Sigmoid colon (tissue), 7 donors: Measurements from ENCODE around the gene VOPP1. TPM values are rescaled to one million over a fixed set of nuclear protein-coding genes. Genes with fewer than 3 reads are reported as not detected.

Experiments
- DNase-seq: peaks from one replicate; pipeline ENCODE4 v3.0.0-alpha.2; 2019
- H3K27ac ChIP-seq, 4 donors: fragments of 200-600 bp; sonication (generic); one replicate each; pipeline ENCODE4 v1.5.1; 2016 to 2019; ENCODE audit warnings: mild to moderate bottlenecking in 1 of 4
- H3K27me3 ChIP-seq, 3 donors: fragments of 200-600 bp; sonication (generic); one replicate each; pipeline ENCODE4 v1.5.1; 2019; ENCODE audit warnings: mild to moderate bottlenecking in 1 of 3
- H3K36me3 ChIP-seq, 4 donors: fragments of 200-600 bp; sonication (generic); one replicate each; pipeline ENCODE4 v1.5.1; 2016 to 2019
- H3K4me1 ChIP-seq, 4 donors: fragments of 200-600 bp; sonication (generic); one replicate each; pipeline ENCODE4 v1.5.1; 2017 to 2019
- H3K4me3 ChIP-seq, 4 donors: fragments of 200-600 bp; sonication (generic); one replicate each; pipeline ENCODE4 v1.5.1; 2017 to 2019; ENCODE audit warnings: mild to moderate bottlenecking in 2 of 4, moderate library complexity in 1 of 4
- H3K9me3 ChIP-seq, 4 donors: fragments of 200-600 bp in 3 of 4; sonication (generic) in 3 of 4; one replicate each; pipeline versions ENCODE4 v1.5.1 to v1.6.1; 2013 to 2019
- CTCF ChIP-seq, 4 experiments: fragments of 450-650 bp in 3 of 4; fragments of 200-600 bp in 1 of 4; IDR thresholded peaks; one replicate each; pipeline ENCODE4 v1.5.1; 2016 to 2019; ENCODE audit warnings: antibody characterized with exemption in 4 of 4, mild to moderate bottlenecking in 3 of 4, moderate library complexity in 2 of 4
- EP300 ChIP-seq, 4 donors: sonication (generic); formaldehyde crosslinking; IDR thresholded peaks; one replicate each; pipeline ENCODE4 v1.6.1; 2017; ENCODE audit warnings: antibody characterized with exemption in 4 of 4
- POLR2A ChIP-seq, 2 donors: fragments of 450-650 bp; IDR thresholded peaks; one replicate each; pipeline ENCODE4 v1.6.1; 2016; ENCODE audit warnings: antibody characterized with exemption in 2 of 2, mild to moderate bottlenecking in 2 of 2, moderate library complexity in 2 of 2
- POLR2AphosphoS5 ChIP-seq, 4 donors: sonication (generic); formaldehyde crosslinking; IDR thresholded peaks; one replicate each; pipeline ENCODE4 v1.6.1; 2017; ENCODE audit warnings: antibody characterized with exemption in 4 of 4
- WGBS, 2 donors: extraction: QIAGEN DNeasy Blood & Tissue Kit; methylation state at CpG; one replicate each; pipeline ENCODE4 v1.1.7; 2013; 5-methylcytosine and 5-hydroxymethylcytosine counted together
- intact Hi-C: fragments of 100-400 bp; cut with DNase I; formaldehyde crosslinking; loops from one replicate; pipeline ENCODE4 v1.15.1; 2023
- polyA plus RNA-seq, 3 donors: library from polyadenylated mRNA; stranded (reverse); fragments of 200-250 nt; gene quantifications; one replicate each; pipeline ENCODE4 v1.2.3, GENCODE V29; 2013
- total RNA-seq, 4 donors: library from RNA; depleted of rRNA; stranded (reverse); fragments of >200 nt; gene quantifications; one replicate each; pipeline ENCODE4 v1.1.0, GENCODE V29; 2016
- donor health status: healthy with polysubstance abuse.
- donor health status: Bipolar disorder and iron deficiency.
- donor health status: healthy.

VOPP1 gene
- total and polyA plus RNA-seq, 7 donors = 22.2 to 59.5 (median 26.4) TPM

GRCh38 chr7:55467047-55467593 lies 105.2 kb downstream of the VOPP1 start:
- intact Hi-C loops = no loop called here
- no peak for DNase-seq
- no peaks in the 10 kb centered on the region for H3K27me3 ChIP-seq
- H3K9me3 ChIP-seq = no peaks in the 10 kb centered on the region
- no peak overlapping the region for H3K4me3 ChIP-seq
- WGBS, 2 donors = 96 to 98% methylated on average over 7 of the region's 7 CpGs
- H3K27ac ChIP-seq = no peak overlapping the region
- TF ChIP-seq POLR2AphosphoS5 (IDR thresholded peaks at IDR 0.05) = no peak
- no peak for TF ChIP-seq POLR2A (IDR thresholded peaks at IDR 0.05)
- H3K4me1 ChIP-seq = peaks cover 0 to 10% (median 0%) of the 10 kb centered on the region in 4 donors
- H3K36me3 ChIP-seq = peaks cover 0 to 28% (median 7%) of the 10 kb centered on the region in 4 donors

GRCh38 chr7:55465691-55466090 lies 106.6 kb downstream of the VOPP1 start:
- no peak for DNase-seq
- intact Hi-C loops = no loop called here
- Histone ChIP-seq H3K9me3 (no peaks in the 10 kb centered on the region), H3K4me1 (peaks cover 0 to 10% (median 0%) of the 10 kb centered on the region in 4 donors), H3K27ac (peak overlapping the region in 1 of 4 donors; percentile 7), H3K36me3 (peaks cover 0 to 28% (median 7%) of the 10 kb centered on the region in 4 donors), H3K4me3 (no peak overlapping the region), H3K27me3 (no peaks in the 10 kb centered on the region)
- no peak for TF ChIP-seq POLR2AphosphoS5 (IDR thresholded peaks at IDR 0.05)
- no peak for TF ChIP-seq EP300 (IDR thresholded peaks at IDR 0.05)
- TF ChIP-seq POLR2A (IDR thresholded peaks at IDR 0.05) = no peak
- no peak for TF ChIP-seq CTCF (IDR thresholded peaks at IDR 0.05)
- 92 to 96% methylated on average over 2 of the region's 2 CpGs for WGBS, 2 donors

GRCh38 chr7:55464422-55464821 lies 107.9 kb downstream of the VOPP1 start:
- no peak for DNase-seq
- WGBS, 2 donors = 95 to 97% methylated on average over 2 of the region's 2 CpGs
- Histone ChIP-seq H3K9me3 (no peaks in the 10 kb centered on the region), H3K4me3 (no peak overlapping the region), H3K36me3 (peaks cover 0 to 23% (median 7%) of the 10 kb centered on the region in 4 donors), H3K4me1 (peaks cover 0 to 10% (median 0%) of the 10 kb centered on the region in 4 donors), H3K27ac (no peak overlapping the region), H3K27me3 (no peaks in the 10 kb centered on the region)
- intact Hi-C loops = no loop called here
- TF ChIP-seq POLR2A (IDR thresholded peaks at IDR 0.05) (no peak), CTCF (IDR thresholded peaks at IDR 0.05) (no peak), EP300 (IDR thresholded peaks at IDR 0.05) (no peak), POLR2AphosphoS5 (IDR thresholded peaks at IDR 0.05) (no peak)

GRCh38 chr7:55463686-55464262 lies 108.5 kb downstream of the VOPP1 start:
- no peak for TF ChIP-seq POLR2AphosphoS5 (IDR thresholded peaks at IDR 0.05)
- TF ChIP-seq POLR2A (IDR thresholded peaks at IDR 0.05) = no peak
- no peak for TF ChIP-seq EP300 (IDR thresholded peaks at IDR 0.05)
- no peak for TF ChIP-seq CTCF (IDR thresholded peaks at IDR 0.05)
- intact Hi-C loops = no loop called here
- 98 to 99% methylated on average over 4 of the region's 4 CpGs for WGBS, 2 donors

GRCh38 chr7:55458351-55458750 lies 114.0 kb downstream of the VOPP1 start:
- Histone ChIP-seq H3K27me3 (no peaks in the 10 kb centered on the region), H3K9me3 (peaks cover 0 to 3% (median 0%) of the 10 kb centered on the region in 4 donors), H3K4me1 (no peaks in the 10 kb centered on the region), H3K36me3 (no peaks in the 10 kb centered on the region), H3K4me3 (no peak overlapping the region), H3K27ac (no peak overlapping the region)
- intact Hi-C loops = no loop called here
- 90 to 92% methylated on average over 1 of the region's 1 CpG for WGBS, 2 donors
- TF ChIP-seq POLR2A (IDR thresholded peaks at IDR 0.05) (no peak), EP300 (IDR thresholded peaks at IDR 0.05) (no peak), POLR2AphosphoS5 (IDR thresholded peaks at IDR 0.05) (no peak), CTCF (IDR thresholded peaks at IDR 0.05) (no peak)
- DNase-seq = no peak

More at GRCh38 chr7:55463686-55464262, 108.5 kb downstream of the VOPP1 start:
- no peak for DNase-seq
- H3K4me3 ChIP-seq = no peak overlapping the region
- H3K27ac ChIP-seq = no peak overlapping the region
- H3K36me3 ChIP-seq = peaks cover 0 to 23% (median 7%) of the 10 kb centered on the region in 4 donors
- peaks cover 0 to 10% (median 0%) of the 10 kb centered on the region in 4 donors for H3K4me1 ChIP-seq
- H3K9me3 ChIP-seq = no peaks in the 10 kb centered on the region
- no peaks in the 10 kb centered on the region for H3K27me3 ChIP-seq
